GM08714 (cell line): ENCODE data around the gene HTR2A.

Experiments
- H3K4me3 ChIP-seq: fragments of 200-500 bp; sonication (Bioruptor generic); 2 replicates; pipeline ENCODE4 v1.5.1; 2014; ENCODE audit warnings: mild to moderate bottlenecking, low read length, inconsistent platforms
- ZNF274 ChIP-seq: IDR thresholded peaks from 2 replicates; pipeline ENCODE4 v1.6.1; 2012; ENCODE audit warnings: mild to moderate bottlenecking, low read depth, low read length

Gene HTR2A

DNA sequence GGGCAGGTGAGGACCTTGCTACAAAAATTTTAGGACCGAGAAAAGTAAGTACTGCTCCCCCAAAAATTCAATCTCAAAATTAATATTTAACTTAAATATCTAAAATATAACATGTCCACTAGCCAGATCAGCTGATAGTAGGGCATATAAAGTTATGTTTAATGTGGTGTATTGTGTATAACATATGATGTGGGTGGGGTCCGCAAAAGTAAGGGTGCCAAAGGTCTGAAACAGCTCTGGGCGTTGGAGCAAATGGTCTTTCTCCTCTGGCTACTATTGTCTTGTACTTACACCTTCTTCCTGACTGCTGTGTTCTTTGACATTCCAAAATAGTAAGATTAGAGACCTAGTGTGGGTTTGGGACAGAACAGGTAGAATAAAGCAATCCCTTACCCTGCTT, 41.2 kb downstream of the HTR2A start:
- TF ChIP-seq ZNF274 = no peak
- no peak overlapping the region for H3K4me3 ChIP-seq

DNA sequence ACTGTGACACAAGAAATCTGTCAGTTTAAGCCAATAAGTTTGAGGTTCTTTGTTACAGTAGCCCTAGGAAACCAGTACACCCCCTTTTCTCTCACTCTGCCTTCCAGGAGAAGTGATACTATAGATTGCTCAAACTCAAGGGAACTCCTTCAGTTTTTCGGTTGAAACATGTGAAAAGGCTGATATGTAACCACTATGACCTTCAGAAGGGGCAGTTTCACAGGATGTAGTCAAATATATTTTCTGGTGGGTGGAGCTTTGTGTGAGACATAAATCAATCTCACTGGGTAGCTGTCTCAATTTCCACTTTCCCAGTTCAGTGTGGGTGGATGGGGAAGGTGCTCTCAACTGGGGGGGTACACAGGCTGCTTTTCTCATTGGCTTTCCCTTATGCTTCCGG, 41.7 kb downstream of the HTR2A start:
- TF ChIP-seq ZNF274 = no peak
- H3K4me3 ChIP-seq = no peak overlapping the region

DNA sequence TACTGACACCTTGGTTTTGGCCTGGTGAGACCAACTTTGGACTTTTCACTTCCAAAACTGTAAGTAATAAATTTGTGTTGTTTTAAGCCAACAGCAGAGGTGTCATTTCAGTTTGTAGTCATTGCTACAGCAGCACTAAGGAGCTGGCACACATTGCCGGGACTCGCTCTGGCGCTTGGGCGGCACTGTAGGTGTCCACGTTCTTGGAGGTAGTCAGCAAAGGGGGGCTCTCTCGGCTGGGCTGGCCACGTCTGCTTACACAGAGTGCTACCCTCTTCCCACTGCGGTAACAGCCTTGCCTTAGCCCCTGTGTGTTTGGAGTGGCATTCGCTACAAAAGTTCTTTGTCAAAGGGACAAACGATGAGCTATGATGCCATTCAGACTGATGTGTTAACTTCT, 44.7 kb downstream of the HTR2A start:
- no peak for TF ChIP-seq ZNF274
- H3K4me3 ChIP-seq = no peak overlapping the region

DNA sequence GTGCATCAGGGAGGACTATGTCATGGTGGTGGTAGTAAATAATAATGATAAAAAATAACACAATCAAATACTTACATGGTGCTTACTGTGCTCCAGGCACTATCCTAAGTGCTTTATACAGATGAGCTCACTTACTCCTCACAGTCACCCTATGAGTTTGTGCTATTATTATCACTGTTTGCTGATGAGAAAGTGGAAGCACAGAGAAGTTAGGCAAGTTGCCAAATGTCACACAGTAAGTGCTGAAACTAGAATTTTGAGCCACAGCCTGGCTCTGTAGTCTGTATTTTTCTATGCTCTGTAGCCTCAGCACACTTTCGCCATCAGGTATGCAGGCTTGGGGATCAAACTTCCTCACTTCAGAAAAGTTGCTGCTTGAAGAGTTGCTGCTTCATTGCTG, 46.6 kb downstream of the HTR2A start:
- no peak overlapping the region for H3K4me3 ChIP-seq
- no peak for TF ChIP-seq ZNF274

DNA sequence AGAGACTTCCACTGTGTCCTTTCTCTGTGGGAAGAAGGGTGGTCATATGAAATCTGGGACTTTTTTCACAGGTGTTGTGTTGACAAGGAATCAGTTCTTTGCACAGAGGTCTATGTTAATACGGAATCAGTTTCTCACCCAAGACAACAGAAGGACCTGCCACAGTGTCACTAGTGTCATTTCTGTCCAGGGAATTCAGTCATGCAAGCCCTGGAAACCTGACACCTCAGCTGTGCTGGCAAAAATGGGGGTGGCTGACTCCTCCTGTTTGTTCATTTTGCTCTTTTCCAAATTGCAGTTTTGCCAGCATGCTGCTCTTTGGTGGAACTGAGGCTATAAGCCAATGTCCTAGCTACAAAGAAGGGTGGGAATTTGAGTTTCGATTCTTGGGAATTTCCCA, 50.1 kb downstream of the HTR2A start:
- H3K4me3 ChIP-seq = no peak overlapping the region
- TF ChIP-seq ZNF274 = no peak

DNA sequence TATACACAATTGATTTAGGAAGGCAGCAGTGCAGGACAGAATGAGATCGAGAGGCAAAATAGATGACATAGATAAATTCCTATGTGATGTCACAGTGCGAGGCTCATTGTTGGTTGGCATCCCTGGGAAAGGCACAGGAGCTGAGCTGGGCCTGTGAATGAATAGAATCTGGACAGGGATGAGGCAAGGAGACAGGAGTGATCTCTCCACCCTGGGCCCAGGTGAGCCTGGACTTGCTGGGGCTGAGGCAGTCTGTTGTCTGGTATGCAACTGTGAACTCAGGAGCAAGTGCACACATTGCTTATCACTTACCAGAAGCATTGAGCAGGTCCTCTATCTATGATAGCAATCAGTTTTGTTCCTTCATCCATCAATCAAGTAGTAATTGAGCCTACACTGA, 51.7 kb downstream of the HTR2A start:
- H3K4me3 ChIP-seq = no peak overlapping the region
- TF ChIP-seq ZNF274 = no peak

DNA sequence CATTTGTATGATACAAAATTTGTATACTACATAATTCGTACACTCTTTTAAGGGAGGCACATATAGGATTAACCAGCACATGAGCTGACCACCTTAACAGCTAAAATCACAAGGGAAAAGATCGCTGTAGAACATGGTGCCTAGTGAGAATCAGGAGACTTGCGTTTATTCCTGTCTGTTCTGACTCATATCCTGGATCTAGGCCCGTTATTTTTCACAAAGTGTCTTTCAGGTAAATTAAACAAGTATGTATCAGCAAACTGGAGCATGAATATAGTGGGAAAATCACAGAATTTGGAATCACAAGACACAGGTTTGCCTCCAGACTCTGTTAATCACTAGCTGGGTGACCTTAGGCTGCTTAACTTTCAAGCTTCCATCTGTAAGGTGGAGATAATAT, 52.4 kb downstream of the HTR2A start:
- no peak overlapping the region for H3K4me3 ChIP-seq
- no peak for TF ChIP-seq ZNF274

DNA sequence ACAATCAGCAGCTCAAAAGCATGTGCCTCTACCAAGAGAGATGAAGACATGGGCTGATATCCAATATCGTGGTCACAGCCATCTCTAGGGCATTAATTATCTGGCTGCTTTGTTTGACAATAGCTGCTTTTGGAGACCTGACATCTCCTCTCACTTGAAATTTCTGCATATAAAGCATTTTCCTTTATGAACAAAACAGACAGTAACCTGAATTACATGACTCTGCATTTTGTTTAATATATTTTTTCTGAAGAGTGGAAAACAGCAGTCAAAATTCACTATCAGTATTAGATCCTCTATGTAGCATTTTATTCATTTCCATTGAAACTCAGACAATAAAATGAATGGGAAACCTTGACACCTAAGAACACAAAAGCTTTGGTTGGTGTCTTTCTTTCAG, 57.5 kb downstream of the HTR2A start:
- TF ChIP-seq ZNF274 = no peak
- no peak overlapping the region for H3K4me3 ChIP-seq

DNA sequence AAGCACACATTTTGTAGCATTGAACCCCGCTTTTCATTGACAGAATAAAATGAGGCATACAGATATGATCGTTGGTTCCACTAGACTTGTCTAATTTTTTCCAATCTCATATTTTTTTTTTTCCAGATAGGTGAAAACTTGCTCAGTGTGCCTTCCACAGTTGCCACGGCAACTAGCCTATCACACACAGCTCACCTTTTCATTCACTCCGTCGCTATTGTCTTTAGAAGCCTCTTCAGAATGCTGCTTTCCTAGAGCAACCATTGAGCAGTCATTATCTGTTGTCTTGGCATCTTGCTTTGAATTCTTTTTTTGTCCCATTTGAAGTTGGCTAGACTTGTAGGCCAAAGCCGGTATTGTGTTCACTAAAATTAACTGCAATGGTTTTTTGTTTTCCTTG, 62.2 kb downstream of the HTR2A start:
- no peak for TF ChIP-seq ZNF274

DNA sequence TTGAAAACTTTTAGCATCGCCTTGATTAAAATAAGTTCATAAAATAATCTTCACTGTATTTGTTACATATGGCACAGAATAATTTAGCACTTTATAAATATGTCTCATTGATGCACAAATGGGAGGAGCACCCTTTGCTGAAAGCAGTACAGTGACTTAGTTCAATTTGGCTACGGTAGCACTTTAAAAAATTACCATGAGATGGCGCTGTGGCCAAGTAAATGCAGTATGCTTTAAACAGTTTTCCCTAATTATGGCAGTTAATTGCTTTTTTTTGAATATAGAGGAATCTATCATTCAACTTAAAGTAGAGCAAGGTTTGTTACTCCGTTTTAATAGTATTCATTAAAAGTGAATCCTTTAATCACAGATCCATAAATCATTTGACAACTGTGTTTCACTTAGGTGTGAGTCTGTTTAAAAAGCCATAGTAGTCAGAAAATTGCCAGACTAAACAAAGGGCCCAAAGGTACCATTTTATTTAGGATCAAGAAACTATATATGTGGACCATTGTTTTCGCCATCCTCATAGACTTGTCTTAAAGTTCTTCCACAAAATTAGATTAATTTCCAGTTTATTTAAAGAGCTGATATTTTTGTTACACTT, 65.2 kb downstream of the HTR2A start:
- TF ChIP-seq ZNF274 = no peak

More for the DNA sequence above, 62.2 kb downstream of the HTR2A start:
- no peak overlapping the region for H3K4me3 ChIP-seq

DNA sequence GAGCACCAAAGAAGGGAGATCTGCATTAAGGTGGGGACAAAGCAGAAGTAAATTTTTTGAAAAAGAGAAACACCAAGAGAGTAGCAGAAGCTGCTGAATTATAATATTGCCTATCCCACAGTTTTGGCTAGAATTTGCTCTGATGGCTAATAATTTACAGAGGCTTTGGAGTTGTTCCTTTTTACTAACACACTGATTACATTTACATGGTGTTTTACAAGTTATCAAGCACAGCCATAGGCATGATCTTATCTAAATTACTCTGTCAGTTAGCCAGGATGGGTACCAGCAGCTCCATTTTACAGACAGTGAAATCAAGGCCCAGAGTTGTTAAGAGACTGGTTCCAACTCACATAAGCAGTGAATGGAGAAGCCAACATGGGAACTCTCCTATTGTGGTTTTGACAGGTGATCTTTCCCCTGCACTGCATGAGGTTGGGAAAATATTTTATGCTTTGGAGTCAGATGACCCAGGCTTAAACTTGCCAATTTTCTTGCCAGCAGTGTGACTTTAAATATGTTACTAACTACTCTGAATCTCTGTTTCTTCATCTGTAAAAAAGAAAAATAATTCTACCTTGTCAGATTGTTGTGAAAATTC, 66.3 kb downstream of the HTR2A start:
- no peak for TF ChIP-seq ZNF274
- H3K4me3 ChIP-seq = no peak overlapping the region

More for the DNA sequence above, 65.2 kb downstream of the HTR2A start:
- H3K4me3 ChIP-seq = no peak overlapping the region

DNA sequence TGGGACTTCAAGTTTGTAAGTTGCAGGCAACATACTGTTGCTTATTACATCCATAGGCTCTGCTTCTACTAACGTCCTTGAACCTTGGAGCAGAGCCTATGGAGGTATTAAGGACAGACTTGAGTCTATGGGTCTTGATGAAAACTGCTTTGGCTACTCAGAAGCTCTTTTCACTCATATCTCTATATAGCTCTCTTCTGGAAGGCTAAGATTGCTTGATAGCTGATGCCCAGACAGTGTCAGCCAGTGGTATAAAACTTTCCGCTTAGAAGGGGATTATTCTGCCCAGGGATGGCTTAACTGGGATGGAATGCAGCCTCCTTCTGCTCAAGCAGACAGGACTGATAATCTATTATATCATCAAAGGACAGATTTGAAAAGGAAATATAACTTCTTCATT, 74.3 kb downstream of the HTR2A start:
- TF ChIP-seq ZNF274 = no peak
- H3K4me3 ChIP-seq = no peak overlapping the region

DNA sequence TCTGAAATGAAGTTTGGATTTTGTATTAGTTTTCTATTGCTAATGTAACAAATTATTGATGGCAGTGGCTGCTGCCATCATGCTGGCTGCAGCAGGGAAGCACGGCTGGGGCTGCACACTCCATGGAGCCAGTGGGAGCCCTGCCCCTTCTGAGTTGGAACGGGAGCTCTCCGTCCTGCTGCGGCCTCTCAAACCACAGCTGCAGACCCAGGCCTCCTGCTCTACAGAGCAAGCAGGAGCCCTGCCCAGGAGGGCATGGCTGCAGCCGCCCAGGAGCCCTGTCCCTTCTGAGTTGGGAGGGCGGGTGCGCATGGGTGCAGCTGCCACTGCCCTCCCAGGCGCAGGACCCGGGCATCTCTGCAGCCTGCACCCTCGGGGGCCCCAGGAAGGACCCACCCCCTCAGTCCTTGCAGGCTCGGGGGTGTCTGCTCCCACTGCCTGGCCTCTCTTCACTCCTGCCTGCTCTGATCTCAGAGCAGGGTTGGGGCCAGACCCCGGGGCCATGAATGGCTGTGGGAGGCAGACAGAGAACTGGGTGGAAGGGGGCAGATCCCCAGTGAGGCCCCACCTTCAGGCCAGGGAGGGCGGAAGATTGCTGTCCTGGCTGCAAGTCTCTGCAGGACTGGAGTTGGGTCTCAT, 78.9 kb downstream of the HTR2A start:
- no peak for TF ChIP-seq ZNF274
- no peak overlapping the region for H3K4me3 ChIP-seq

DNA sequence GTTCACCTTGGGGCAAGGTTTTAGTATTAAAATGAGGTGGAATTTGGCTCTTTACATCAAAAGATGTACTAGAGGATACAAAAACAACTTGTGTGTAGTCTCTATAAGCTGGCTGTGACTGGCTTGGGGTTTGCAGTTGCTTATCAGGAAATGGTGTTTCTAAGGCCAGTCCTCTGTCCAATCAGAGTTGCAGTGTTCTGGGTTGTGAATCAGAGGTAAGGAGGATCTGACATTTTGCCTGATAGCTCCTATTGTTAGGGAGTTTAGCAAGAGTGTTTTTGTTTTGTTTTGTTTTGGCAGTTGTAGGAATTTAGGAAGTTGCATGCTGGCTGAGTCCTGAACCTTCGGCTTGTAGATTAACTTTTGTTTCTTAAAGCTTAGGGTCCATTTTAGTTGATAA, 79.8 kb downstream of the HTR2A start:
- no peak for TF ChIP-seq ZNF274
- no peak overlapping the region for H3K4me3 ChIP-seq

DNA sequence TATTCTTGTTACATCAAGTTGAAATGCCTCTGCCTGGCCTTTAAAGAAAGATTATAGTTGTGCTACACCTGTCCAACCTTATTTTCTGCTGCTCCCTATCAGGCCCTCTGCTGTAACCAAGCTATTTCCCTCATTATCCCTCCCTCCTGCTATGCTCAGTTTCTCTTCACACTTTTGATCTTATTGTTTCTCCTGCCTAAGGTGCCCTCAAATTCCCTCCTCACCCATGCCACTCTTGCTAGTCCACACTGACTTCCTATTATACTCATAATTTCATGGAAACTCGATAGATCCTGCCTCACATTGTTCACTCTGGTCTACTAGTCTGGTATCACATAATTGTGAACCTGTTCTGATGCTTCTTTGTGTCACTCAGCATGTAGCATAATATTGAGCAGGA, 80.5 kb downstream of the HTR2A start:
- H3K4me3 ChIP-seq = no peak overlapping the region
- TF ChIP-seq ZNF274 = no peak
